ENCODE results near the gene RAP1GAP.

RAP1GAP gene

DNA sequence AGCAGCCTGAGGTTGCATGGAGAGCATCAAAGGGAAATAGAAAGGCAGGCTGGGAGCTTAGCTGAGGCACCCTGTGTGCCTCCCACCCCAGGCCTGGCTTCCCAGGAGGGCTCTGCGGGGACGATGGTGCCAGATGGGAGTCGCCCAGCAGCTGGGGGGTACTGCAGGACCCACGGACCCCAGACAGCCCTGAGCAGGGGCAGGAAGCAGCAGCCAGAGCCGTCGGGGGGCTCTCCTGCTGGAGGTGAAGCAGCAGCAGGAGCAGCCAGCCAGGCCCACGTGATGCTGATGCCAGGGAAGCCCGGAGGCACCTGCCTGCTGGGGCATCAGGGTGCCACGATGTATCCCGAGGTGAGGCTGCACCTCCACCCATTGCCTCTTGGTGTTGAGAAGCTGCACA, 20.4 kb downstream of the RAP1GAP start:
- DNase-seq = no peak
- no peaks in the 10 kb centered on the region for H3K4me1 ChIP-seq
- H3K27me3 ChIP-seq = no peaks in the 10 kb centered on the region
- TF ChIP-seq, protein P1, sequence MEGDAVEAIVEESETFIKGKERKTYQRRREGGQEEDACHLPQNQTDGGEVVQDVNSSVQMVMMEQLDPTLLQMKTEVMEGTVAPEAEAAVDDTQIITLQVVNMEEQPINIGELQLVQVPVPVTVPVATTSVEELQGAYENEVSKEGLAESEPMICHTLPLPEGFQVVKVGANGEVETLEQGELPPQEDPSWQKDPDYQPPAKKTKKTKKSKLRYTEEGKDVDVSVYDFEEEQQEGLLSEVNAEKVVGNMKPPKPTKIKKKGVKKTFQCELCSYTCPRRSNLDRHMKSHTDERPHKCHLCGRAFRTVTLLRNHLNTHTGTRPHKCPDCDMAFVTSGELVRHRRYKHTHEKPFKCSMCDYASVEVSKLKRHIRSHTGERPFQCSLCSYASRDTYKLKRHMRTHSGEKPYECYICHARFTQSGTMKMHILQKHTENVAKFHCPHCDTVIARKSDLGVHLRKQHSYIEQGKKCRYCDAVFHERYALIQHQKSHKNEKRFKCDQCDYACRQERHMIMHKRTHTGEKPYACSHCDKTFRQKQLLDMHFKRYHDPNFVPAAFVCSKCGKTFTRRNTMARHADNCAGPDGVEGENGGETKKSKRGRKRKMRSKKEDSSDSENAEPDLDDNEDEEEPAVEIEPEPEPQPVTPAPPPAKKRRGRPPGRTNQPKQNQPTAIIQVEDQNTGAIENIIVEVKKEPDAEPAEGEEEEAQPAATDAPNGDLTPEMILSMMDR (IDR thresholded peaks at IDR 0.05; ENCODE audit: low read depth, low read length) = no peak
- no peak overlapping the region for H3K4me3 ChIP-seq (ENCODE audit: low read depth, low read length)
- H3K9me3 ChIP-seq = no peaks in the 10 kb centered on the region
- no peaks in the 10 kb centered on the region for H3K36me3 ChIP-seq

DNA sequence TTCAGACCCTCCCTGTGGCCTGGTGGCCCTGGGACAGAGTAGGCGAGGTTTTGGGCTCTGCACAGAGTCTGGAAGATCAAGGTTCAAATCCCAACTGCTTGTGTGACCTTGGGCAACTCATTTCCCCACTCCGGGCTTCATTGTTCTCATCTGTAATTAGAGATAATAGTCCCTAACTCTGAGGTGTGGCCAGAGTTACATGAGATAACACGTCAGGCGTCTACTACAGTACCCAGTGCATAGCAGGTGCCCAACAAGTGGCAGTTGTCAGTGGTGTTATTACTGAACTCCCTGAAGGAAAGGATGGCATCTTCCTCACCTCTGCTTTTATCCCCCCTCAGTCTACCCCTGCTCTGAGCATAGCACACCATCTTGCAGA, 20.8 kb downstream of the RAP1GAP start:
- no peaks in the 10 kb centered on the region for H3K27me3 ChIP-seq
- no peaks in the 10 kb centered on the region for H3K9me3 ChIP-seq
- H3K4me1 ChIP-seq = no peaks in the 10 kb centered on the region
- TF ChIP-seq, protein P1 (IDR thresholded peaks at IDR 0.05; ENCODE audit: low read depth, low read length) = no peak
- DNase-seq = no peak
- no peak overlapping the region for H3K4me3 ChIP-seq (ENCODE audit: low read depth, low read length)
- no peaks in the 10 kb centered on the region for H3K36me3 ChIP-seq

- no peak for DNase-seq
- Histone ChIP-seq H3K27me3 (no peaks in the 10 kb centered on the region), H3K4me1 (no peaks in the 10 kb centered on the region), H3K9me3 (no peaks in the 10 kb centered on the region), H3K4me3 (ENCODE audit: low read depth, low read length) (no peak overlapping the region), H3K36me3 (no peaks in the 10 kb centered on the region)
- TF ChIP-seq, protein P1 (IDR thresholded peaks at IDR 0.05; ENCODE audit: low read depth, low read length) = no peak
Measured at GRCh38 chr1:21647431-21648351, 21.5 kb downstream of the RAP1GAP start.

GRCh38 chr1:21645550-21645949, 23.6 kb downstream of the RAP1GAP start:
- Histone ChIP-seq H3K9me3 (no peaks in the 10 kb centered on the region), H3K4me1 (no peaks in the 10 kb centered on the region), H3K27me3 (no peaks in the 10 kb centered on the region), H3K4me3 (ENCODE audit: low read depth, low read length) (no peak overlapping the region), H3K36me3 (no peaks in the 10 kb centered on the region)
- TF ChIP-seq, protein P1 (IDR thresholded peaks at IDR 0.05; ENCODE audit: low read depth, low read length) = no peak
- DNase-seq = no peak

DNA sequence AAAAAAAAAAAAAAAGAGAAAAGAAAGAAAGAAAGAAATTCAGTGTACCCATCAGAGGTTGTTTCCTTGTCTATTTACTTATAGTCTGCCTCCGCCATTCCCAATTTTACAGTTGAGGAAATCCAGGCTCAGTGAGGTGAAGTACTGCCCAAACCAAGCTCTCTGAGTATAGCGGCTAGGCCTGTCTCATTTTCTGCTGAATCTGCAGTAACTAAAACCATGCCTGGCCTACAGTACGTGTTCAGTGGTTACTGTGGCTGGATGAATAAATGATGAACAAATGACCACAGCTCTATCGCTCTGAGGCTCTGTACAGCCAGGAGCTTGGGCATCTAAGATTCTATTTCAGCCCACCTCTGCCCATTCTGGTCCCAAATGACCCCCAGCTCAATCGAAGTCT, 24.3 kb downstream of the RAP1GAP start:
- no peak for DNase-seq
- no peaks in the 10 kb centered on the region for H3K27me3 ChIP-seq
- H3K9me3 ChIP-seq = no peaks in the 10 kb centered on the region
- H3K4me1 ChIP-seq = no peaks in the 10 kb centered on the region
- TF ChIP-seq, protein P1 (IDR thresholded peaks at IDR 0.05; ENCODE audit: low read depth, low read length) = no peak
- no peaks in the 10 kb centered on the region for H3K36me3 ChIP-seq
- no peak overlapping the region for H3K4me3 ChIP-seq (ENCODE audit: low read depth, low read length)

- no peaks in the 10 kb centered on the region for H3K9me3 ChIP-seq
- H3K36me3 ChIP-seq = no peaks in the 10 kb centered on the region
- no peaks in the 10 kb centered on the region for H3K4me1 ChIP-seq
- TF ChIP-seq, protein P1 (IDR thresholded peaks at IDR 0.05; ENCODE audit: low read depth, low read length) = no peak
- DNase-seq = no peak
- no peaks in the 10 kb centered on the region for H3K27me3 ChIP-seq
- no peak overlapping the region for H3K4me3 ChIP-seq (ENCODE audit: low read depth, low read length)
Measured at GRCh38 chr1:21644348-21644747, 24.8 kb downstream of the RAP1GAP start.
